Osteocyte (in vitro differentiated cells): ENCODE results near the gene SPSB3. TPM values are rescaled to one million over a fixed set of nuclear protein-coding genes. Genes with fewer than 3 reads are reported as not detected.

ENCODE experiments used
- DNase-seq: peaks from one replicate; pipeline ENCODE4 v3.0.0; 2021; ENCODE audit warnings: mixed read lengths; ENCODE audit not compliant: unreplicated experiment; ENCODE audit errors: extremely low spot score
- H3K27ac Mint-ChIP-seq: one replicate; pipeline ENCODE4 v1.8.0; 2021; ENCODE audit warnings: mild to moderate bottlenecking, mixed read lengths; ENCODE audit not compliant: unreplicated experiment
- H3K27me3 Mint-ChIP-seq: one replicate; pipeline ENCODE4 v1.8.0; 2021; ENCODE audit warnings: mixed read lengths; ENCODE audit not compliant: unreplicated experiment
- H3K36me3 Mint-ChIP-seq: one replicate; pipeline ENCODE4 v1.8.0; 2021; ENCODE audit warnings: mixed read lengths; ENCODE audit not compliant: unreplicated experiment
- H3K4me1 Mint-ChIP-seq: one replicate; pipeline ENCODE4 v1.8.0; 2021; ENCODE audit warnings: mixed read lengths; ENCODE audit not compliant: unreplicated experiment
- H3K4me3 Mint-ChIP-seq: one replicate; pipeline ENCODE4 v1.8.0; 2021; ENCODE audit warnings: mild to moderate bottlenecking, moderate library complexity, mixed read lengths; ENCODE audit not compliant: unreplicated experiment
- H3K9me3 Mint-ChIP-seq: one replicate; pipeline ENCODE4 v1.8.0; 2021; ENCODE audit warnings: mixed read lengths; ENCODE audit not compliant: unreplicated experiment
- CTCF ChIP-seq: fragments of 200-600 bp; sonication (generic); IDR thresholded peaks from 2 replicates; pipeline ENCODE4 v1.5.0; 2021; ENCODE audit warnings: antibody characterized with exemption, mild to moderate bottlenecking, moderate library complexity
- total RNA-seq: library from RNA; stranded (reverse); gene quantifications from 2 replicates; pipeline ENCODE4 v1.2.1, GENCODE V29; 2021

Gene SPSB3
- total RNA-seq, 1 donor from 2014 or later, result 53.4 TPM

- peaks cover 5% of the 10 kb centered on the region for H3K36me3 Mint-ChIP-seq
- H3K27ac Mint-ChIP-seq, result no peak overlapping the region
- no peak for DNase-seq
- peaks cover 11% of the 10 kb centered on the region for H3K4me1 Mint-ChIP-seq
- no peaks in the 10 kb centered on the region for H3K27me3 Mint-ChIP-seq
- H3K4me3 Mint-ChIP-seq, result no peak overlapping the region
- H3K9me3 Mint-ChIP-seq, result no peaks in the 10 kb centered on the region
- TF ChIP-seq CTCF, result no peak
These were observed 5.8 kb upstream of the SPSB3 start for GRCh38 chr16:1788095-1788707.

- H3K4me1 Mint-ChIP-seq, result peaks cover 13% of the 10 kb centered on the region
- H3K27ac Mint-ChIP-seq, result no peak overlapping the region
- no peaks in the 10 kb centered on the region for H3K9me3 Mint-ChIP-seq
- no peaks in the 10 kb centered on the region for H3K27me3 Mint-ChIP-seq
- H3K36me3 Mint-ChIP-seq, result peaks cover 5% of the 10 kb centered on the region
- H3K4me3 Mint-ChIP-seq, result no peak overlapping the region
- no peak for DNase-seq
- TF ChIP-seq CTCF, result no peak
These were observed 5.1 kb upstream of the SPSB3 start for GRCh38 chr16:1787322-1788094.

- Mint-ChIP-seq H3K4me1 (peaks cover 13% of the 10 kb centered on the region), H3K36me3 (peaks cover 5% of the 10 kb centered on the region), H3K4me3 (no peak overlapping the region), H3K27me3 (no peaks in the 10 kb centered on the region), H3K9me3 (no peaks in the 10 kb centered on the region), H3K27ac (no peak overlapping the region)
- TF ChIP-seq CTCF, result no peak
- DNase-seq, result no peak
These were observed 4.6 kb upstream of the SPSB3 start for GRCh38 chr16:1787056-1787321.

- no peak overlapping the region for H3K4me3 Mint-ChIP-seq
- H3K27me3 Mint-ChIP-seq, result no peaks in the 10 kb centered on the region
- no peak for DNase-seq
- peaks cover 5% of the 10 kb centered on the region for H3K36me3 Mint-ChIP-seq
- no peak for TF ChIP-seq CTCF
- H3K27ac Mint-ChIP-seq, result no peak overlapping the region
- H3K9me3 Mint-ChIP-seq, result no peaks in the 10 kb centered on the region
- H3K4me1 Mint-ChIP-seq, result peaks cover 18% of the 10 kb centered on the region
These were observed 4.1 kb upstream of the SPSB3 start for GRCh38 chr16:1786242-1787055.

- no peak for TF ChIP-seq CTCF
- no peak overlapping the region for H3K27ac Mint-ChIP-seq
- DNase-seq, result no peak
- H3K4me3 Mint-ChIP-seq, result no peak overlapping the region
- peaks cover 5% of the 10 kb centered on the region for H3K36me3 Mint-ChIP-seq
- H3K27me3 Mint-ChIP-seq, result no peaks in the 10 kb centered on the region
- H3K9me3 Mint-ChIP-seq, result no peaks in the 10 kb centered on the region
- H3K4me1 Mint-ChIP-seq, result peaks cover 24% of the 10 kb centered on the region
These were observed 3.4 kb upstream of the SPSB3 start for GRCh38 chr16:1785846-1786170.
